Gastrocnemius medialis (tissue), 4 donors: ENCODE measurements around the gene MED27.

Source experiments
- CTCF ChIP-seq, 5 experiments: fragments of 450-650 bp in 3 of 5; fragments of 200-600 bp in 2 of 5; sonication (generic) in 2 of 5; IDR thresholded peaks in 4 of 5; conservative IDR thresholded peaks in 1 of 5; 1 replicate in 4 of 5; 2 replicates in 1 of 5; pipeline ENCODE4 v1.5.1; 2016 to 2019; ENCODE audit warnings: antibody characterized with exemption in 5 of 5, mild to moderate bottlenecking in 3 of 5, moderate library complexity in 3 of 5
- POLR2A ChIP-seq, 2 donors: fragments of 450-650 bp; IDR thresholded peaks; one replicate each; pipeline ENCODE4 v1.6.1; 2017; ENCODE audit warnings: antibody characterized with exemption in 2 of 2, mild to moderate bottlenecking in 2 of 2, moderate library complexity in 2 of 2

- no peak for TF ChIP-seq POLR2A (IDR thresholded peaks at IDR 0.05)
- TF ChIP-seq CTCF (IDR thresholded peaks at IDR 0.05 in 4 of 5, conservative IDR thresholded peaks at IDR 0.05 in 1 of 5): no peak
Observed at GRCh38 chr9:131982671-131983239, 96.9 kb downstream of the MED27 start.
